Naive B cell (primary cell): ENCODE data around the gene EOGT. TPM values are rescaled to one million over a fixed set of nuclear protein-coding genes. Genes with fewer than 3 reads are reported as not detected.

ENCODE experiments used
- polyA plus RNA-seq, 6 donors: library from polyadenylated mRNA; unstranded; fragments of 300-500 nt; fragmentation: Illumina TruSeq; gene quantifications; one replicate each; pipeline ENCODE4 v1.2.3, GENCODE V29; 2021; ENCODE audit warnings: low read depth in 6 of 6

EOGT gene
- polyA plus RNA-seq, 6 donors from 2014 or later = 2.0 to 3.2 (median 2.3) TPM; not detected in 1

Other genes with a start within 250 kb of the EOGT start
- not detected for gene TAFA4, start 81.1 kb downstream of the EOGT start, polyA plus RNA-seq
- gene TMF1, start 38.6 kb upstream of the EOGT start, polyA plus RNA-seq = 10 to 100 TPM; 26.1 to 65.0 (median 54.4) TPM
- 100 to 1,000 TPM in 1 of 6 donors, 10 to 100 TPM in 5; 57.8 to 123 (median 61.1) TPM for gene UBA3, start 66.7 kb upstream of the EOGT start, polyA plus RNA-seq
- gene ARL6IP5, start 71.3 kb upstream of the EOGT start, polyA plus RNA-seq = 100 to 1,000 TPM; 278 to 469 (median 324) TPM
- under 1 TPM in 3 of 6 donors, not detected in 3; 0.05 to 0.19 (median 0.09) TPM for gene LMOD3, start 108.9 kb upstream of the EOGT start, polyA plus RNA-seq